Measurements from ENCODE around the gene DONSON.

The DONSON gene

GRCh38 chr21:33561373-33561772, 27.1 kb downstream of the DONSON start:
- no peak for DNase-seq

DNA sequence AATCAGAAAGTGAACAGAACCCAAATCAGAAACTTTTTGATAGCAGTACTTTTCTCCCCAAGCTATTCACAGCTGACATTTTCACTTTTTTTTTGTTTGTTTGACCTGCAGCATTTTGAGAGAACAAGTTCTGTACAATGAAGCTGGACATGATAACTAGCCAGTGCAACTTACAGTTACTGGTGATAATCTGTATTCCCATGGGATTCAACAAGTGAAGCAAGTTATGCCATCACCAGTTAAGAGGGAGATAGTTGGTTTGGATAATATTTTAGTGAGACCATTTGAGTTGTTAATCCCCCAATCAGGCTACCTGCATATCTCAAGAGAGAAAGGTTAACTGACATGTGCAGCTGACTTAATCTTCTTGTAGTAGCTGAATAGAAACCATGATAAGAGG, 27.5 kb downstream of the DONSON start:
- DNase-seq: no peak

GRCh38 chr21:33559813-33560212, 28.7 kb downstream of the DONSON start:
- DNase-seq: no peak

DNA sequence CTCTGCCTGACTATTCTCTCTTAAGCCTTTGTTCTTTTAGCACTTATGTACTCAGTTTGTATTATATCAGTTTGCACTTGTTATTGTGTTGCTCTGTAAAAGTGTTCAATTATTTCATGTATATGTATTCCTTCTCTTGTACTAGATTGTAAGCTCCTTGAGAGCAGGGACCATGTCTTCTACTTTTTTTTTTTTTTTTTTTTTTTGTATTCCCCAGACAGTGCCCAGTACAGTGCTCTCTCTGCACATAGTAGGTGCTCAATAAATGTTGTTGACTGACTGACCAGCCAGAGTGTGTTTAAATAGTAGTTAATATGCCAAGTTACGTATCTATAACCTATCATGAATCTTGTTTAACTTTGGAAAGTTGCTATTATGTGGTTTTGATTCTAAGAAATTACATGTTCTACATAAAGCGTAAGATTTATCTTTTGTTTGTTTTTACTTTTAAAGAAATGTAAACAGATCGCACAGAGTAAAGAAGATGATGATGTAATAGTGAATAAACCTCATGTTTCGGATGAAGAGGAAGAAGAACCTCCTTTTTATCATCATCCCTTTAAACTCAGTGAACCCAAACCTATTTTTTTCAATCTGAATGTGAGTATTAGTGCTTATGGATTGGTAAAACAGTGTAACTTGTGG, 29.6 kb downstream of the DONSON start:
- no peak for DNase-seq

DNA sequence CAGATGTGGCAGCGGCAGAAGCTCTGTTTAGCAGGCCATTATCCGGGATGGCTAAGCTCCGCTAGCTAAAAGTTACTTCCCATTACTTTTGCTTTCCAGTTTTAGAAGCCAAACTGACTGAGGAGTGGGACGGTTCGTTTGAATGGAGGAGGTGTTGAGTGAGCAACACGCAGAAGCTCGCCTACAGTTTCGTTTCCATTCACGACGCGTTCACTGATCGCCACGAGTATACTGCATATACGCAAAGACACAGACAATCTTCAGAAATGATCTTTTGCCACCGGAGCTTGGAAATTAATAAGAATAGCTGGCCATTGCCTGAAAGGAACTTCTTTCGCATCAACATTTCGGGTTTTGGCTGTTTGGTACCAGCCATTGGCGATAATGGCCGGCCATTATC, 31.0 kb downstream of the DONSON start:
- no peak for DNase-seq

GRCh38 chr21:33554982-33555344, 33.5 kb downstream of the DONSON start:
- DNase-seq: no peak

GRCh38 chr21:33554236-33554981, 34.1 kb downstream of the DONSON start:
- DNase-seq: no peak

DNA sequence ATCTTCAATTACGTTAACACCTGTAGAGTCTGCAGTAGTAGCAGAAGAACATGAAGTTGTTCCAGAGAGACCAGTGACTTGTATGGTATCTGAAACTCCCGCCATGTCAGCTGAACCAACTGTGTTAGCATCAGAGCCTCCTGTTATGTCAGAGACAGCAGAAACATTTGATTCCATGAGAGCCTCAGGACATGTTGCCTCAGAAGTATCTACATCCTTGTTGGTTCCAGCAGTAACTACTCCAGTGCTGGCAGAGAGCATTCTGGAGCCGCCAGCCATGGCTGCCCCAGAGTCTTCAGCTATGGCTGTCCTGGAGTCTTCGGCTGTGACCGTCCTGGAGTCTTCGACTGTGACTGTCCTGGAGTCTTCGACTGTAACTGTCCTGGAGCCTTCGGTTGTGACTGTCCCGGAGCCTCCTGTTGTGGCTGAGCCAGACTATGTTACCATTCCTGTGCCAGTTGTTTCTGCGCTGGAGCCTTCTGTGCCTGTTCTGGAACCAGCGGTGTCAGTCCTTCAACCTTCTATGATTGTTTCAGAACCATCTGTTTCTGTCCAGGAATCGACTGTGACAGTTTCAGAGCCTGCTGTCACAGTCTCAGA, 35.4 kb downstream of the DONSON start:
- no peak for DNase-seq

DNA sequence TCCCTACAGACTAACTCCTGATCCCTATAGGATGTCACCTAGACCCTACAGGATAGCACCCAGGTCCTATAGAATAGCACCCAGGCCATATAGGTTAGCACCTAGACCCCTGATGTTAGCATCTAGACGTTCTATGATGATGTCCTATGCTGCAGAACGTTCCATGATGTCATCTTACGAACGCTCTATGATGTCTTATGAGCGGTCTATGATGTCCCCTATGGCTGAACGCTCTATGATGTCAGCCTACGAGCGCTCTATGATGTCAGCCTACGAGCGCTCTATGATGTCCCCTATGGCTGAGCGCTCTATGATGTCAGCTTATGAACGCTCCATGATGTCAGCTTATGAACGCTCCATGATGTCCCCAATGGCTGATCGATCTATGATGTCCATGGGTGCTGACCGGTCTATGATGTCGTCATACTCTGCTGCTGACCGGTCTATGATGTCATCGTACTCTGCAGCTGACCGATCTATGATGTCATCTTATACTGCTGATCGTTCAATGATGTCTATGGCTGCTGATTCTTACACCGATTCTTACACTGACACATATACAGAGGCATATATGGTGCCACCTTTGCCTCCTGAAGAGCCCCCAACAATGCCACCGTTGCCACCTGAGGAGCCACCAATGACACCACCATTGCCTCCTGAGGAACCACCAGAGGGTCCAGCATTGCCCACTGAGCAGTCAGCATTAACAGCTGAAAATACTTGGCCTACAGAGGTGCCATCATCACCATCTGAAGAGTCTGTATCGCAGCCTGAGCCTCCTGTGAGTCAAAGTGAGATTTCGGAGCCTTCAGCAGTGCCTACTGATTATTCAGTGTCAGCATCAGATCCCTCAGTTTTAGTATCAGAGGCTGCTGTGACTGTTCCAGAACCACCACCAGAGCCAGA, 36.1 kb downstream of the DONSON start:
- DNase-seq: no peak

- DNase-seq: no peak
Measured at GRCh38 chr21:33551664-33552063, 36.8 kb downstream of the DONSON start.

- DNase-seq: no peak
Measured at GRCh38 chr21:33550772-33551660, 37.5 kb downstream of the DONSON start.

GRCh38 chr21:33549848-33550771, 38.4 kb downstream of the DONSON start:
- no peak for DNase-seq

GRCh38 chr21:33546086-33546485, 42.4 kb downstream of the DONSON start:
- no peak for DNase-seq

GRCh38 chr21:33544451-33545195, 43.9 kb downstream of the DONSON start:
- no peak for DNase-seq

DNA sequence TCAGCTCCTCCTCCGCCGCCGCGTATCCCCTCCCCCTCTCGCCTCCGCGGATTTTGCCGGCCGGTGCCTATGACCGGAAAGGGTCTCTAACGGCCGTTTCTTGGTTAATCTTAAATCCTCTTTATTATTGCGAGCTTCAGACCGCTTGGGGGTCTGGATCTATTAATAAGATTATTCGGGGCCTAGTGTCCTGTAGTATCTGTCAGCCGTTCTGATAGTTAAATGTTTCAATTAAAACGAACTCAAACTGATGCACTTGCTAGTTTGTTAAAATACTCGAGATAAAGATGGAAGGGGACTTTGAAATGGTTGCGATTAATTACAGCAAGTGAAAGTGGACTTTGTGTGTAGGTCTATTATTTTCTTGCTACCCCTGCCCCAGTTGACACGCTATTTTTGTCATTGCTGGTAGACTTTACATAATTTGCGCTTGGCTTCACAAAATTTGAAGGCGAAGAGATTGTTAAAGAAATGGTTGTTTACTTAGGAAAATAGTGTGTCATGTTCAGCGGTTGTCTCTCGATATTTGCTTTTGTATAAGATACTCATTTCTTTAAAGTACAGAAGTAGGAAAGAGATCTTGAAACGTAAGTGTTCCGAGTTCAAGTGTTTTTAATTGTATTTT, 44.9 kb downstream of the DONSON start:
- DNase-seq: no peak

DNA sequence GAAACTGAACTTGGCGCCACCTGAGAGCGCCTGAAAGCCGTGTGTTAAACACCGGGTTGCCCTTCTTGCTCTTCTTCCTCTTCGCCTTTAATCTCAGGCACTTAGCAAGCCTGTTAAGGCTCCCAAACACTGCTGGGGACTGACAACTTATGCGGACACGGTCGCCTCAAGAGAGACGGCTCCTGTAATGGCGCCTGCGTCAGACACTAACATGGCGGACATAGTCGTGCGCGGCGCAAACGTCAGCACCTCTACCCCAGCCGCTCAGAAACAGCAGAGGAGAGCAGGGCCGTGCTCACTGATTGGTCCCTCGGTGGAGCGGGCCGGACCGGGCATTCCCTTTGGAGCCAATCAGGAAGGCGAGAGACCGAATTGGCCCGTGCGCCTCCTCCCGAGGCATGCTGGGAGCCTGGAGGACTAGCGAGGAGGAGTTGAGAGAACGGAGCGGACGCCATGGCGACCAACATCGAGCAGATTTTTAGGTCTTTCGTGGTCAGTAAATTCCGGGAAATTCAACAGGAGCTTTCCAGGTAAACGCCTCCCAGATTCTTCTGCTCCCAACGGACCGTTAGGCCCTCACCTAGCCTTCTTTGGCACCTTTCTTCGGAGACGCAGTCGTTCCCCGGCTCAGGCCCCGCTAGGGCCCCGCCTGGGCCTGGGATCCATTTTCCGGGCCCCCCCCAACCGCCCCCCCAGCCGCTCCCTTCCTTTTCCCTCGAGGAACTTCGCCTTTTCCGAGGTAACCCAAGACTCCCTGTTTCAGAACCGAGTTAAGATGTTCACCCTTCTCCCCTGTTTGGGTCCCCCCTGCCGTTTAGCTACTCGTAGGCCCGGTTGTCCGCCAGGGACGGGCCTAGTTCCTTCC, 45.6 kb downstream of the DONSON start, which contains the start of gene SON:
Gene SON, plus strand, starts transcription at position 399 of the 865 bp plus-strand sequence. Its CDS starts 55 bp downstream, at position 454.
- DNase-seq: peak; percentile 98

DNA sequence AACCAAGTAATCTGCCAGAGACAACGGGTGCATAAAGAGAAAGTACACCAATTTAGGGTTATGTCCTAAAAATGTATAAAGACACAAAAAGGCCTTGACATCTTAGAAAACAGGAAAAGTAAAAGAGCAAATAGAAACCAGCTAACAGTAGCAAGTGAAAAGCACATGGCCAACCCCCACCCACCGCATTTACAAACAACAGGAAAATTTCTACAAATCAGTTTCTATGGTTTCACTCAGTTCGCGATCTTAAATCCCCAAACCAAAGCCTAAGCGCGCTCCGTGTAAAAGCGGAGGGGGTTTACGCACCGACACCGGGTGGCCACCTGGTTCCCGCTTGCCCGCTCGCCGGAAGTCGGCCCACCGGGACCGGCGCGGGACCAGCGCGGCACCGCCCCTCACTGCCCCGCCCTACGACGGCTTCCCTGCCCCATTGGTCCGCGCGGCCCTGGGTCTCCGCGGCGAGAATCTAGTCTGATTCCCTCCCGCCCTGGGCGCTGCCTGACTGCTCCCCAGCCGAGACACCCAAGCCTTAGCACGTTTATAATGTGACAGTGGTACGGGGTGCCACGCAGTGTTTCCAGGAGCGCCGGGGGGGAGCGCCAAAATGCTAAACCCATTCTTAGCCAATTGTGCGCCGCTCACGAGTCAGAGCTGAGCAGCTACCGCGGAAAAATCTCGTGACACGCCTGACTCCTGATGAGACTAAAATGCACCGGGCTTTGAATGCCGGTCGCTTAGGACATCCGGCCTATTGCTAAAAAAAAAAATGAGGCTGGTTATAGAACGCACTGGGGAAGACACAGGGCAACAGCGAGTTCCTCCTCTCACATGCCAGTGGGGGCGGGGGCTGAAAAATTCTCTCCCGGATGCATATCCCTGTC, 46.5 kb downstream of the DONSON start, which contains the start of gene GART:
Gene GART, minus strand, starts transcription at position 362 of the 884 bp plus-strand sequence. CDS start 2,802 bp downstream, outside the sequence.
- peak; percentile 82 for DNase-seq
